ENCODE data around the gene DYRK3. TPM values are rescaled to one million over a fixed set of nuclear protein-coding genes. Genes with fewer than 3 reads are reported as not detected.

Gene DYRK3
- total RNA-seq, 1 experiment from 2014 or later = 7.1 TPM

GRCh38 chr1:206587904-206588303, 47.4 kb upstream of the DYRK3 start:
- Histone ChIP-seq H3K9ac (ENCODE audit: low read length) (no peak overlapping the region), H3K36me3 (ENCODE audit: control insufficient read depth in 1 of 2, insufficient read depth in 2 of 2, low read length in 2 of 2) (peaks cover 0 to 8% of the 10 kb centered on the region in 2 experiments; a peak in 2 of 4 replicates), H3K4me3 (replicated peaks in 1 of 2; ENCODE audit: low read depth in 1 of 2, low read length in 2 of 2) (no peak overlapping the region), H4K20me1 (ENCODE audit: insufficient read depth) (no peaks in the 10 kb centered on the region), H3K9me2 (ENCODE audit: insufficient read depth) (no peaks in the 10 kb centered on the region), H3K79me2 (ENCODE audit: insufficient read depth, low read length) (no peaks in the 10 kb centered on the region), H3K9me3 (ENCODE audit: control insufficient read depth in 1 of 2, insufficient read depth in 1 of 2, low read depth in 1 of 2, low read length in 2 of 2) (no peaks in the 10 kb centered on the region), H3K4me2 (ENCODE audit: low read length) (no peak overlapping the region), H3K27ac (ENCODE audit: low read depth, low read length) (no peak overlapping the region), H2AFZ (ENCODE audit: low read depth, low read length, poor library complexity, severe bottlenecking) (no peak overlapping the region), H3K4me1 (ENCODE audit: control insufficient read depth in 1 of 2, insufficient read depth in 2 of 2, low read length in 2 of 2) (peaks cover 4 to 20% of the 10 kb centered on the region in 2 experiments; a peak in 3 of 4 replicates), H3K27me3 (ENCODE audit: insufficient read depth, low read length) (no peaks in the 10 kb centered on the region)
- RAD21 ChIA-PET (ENCODE audit: low non-redundant PET in 1 of 2, low total read pairs in 2 of 2, uncharacterized antibody in 2 of 2, unreplicated experiment in 2 of 2) = no interaction called here
- intact Hi-C loops (cut with micrococcal nuclease) = no loop called here
- CTCF ChIA-PET = interaction anchor here (1.3 kb wide), 2 partner anchors 98 to 108 kb away, joined by 3 to 5 read pairs; no protein-coding TSS in a partner anchor
- no peak for ATAC-seq
- DNase-seq (ENCODE audit: low read depth, low spot score) = no peak
- POLR2A ChIA-PET = no interaction called here
- TF ChIP-seq, protein P1, sequence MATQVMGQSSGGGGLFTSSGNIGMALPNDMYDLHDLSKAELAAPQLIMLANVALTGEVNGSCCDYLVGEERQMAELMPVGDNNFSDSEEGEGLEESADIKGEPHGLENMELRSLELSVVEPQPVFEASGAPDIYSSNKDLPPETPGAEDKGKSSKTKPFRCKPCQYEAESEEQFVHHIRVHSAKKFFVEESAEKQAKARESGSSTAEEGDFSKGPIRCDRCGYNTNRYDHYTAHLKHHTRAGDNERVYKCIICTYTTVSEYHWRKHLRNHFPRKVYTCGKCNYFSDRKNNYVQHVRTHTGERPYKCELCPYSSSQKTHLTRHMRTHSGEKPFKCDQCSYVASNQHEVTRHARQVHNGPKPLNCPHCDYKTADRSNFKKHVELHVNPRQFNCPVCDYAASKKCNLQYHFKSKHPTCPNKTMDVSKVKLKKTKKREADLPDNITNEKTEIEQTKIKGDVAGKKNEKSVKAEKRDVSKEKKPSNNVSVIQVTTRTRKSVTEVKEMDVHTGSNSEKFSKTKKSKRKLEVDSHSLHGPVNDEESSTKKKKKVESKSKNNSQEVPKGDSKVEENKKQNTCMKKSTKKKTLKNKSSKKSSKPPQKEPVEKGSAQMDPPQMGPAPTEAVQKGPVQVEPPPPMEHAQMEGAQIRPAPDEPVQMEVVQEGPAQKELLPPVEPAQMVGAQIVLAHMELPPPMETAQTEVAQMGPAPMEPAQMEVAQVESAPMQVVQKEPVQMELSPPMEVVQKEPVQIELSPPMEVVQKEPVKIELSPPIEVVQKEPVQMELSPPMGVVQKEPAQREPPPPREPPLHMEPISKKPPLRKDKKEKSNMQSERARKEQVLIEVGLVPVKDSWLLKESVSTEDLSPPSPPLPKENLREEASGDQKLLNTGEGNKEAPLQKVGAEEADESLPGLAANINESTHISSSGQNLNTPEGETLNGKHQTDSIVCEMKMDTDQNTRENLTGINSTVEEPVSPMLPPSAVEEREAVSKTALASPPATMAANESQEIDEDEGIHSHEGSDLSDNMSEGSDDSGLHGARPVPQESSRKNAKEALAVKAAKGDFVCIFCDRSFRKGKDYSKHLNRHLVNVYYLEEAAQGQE (IDR thresholded peaks at IDR 0.05; ENCODE audit: low read depth) = no peak
- TF ChIP-seq SRF (IDR thresholded peaks at IDR 0.05; ENCODE audit: low read depth) (no peak), YY1 (IDR thresholded peaks at IDR 0.05; ENCODE audit: extremely low read depth, insufficient replicate concordance, low read depth, low read length) (no peak), ZFX (IDR thresholded peaks at IDR 0.05) (no peak), ZBTB33 (IDR thresholded peaks at IDR 0.05; ENCODE audit: extremely low read depth, insufficient replicate concordance, low read length) (no peak), CTCF (IDR thresholded peaks at IDR 0.05 in 2 of 3, conservative IDR thresholded peaks at IDR 0.05 in 1 of 3; ENCODE audit: borderline replicate concordance in 1 of 3, insufficient read depth in 1 of 3, low read depth in 2 of 3, low read length in 2 of 3) (no peak), ELF1 (IDR thresholded peaks at IDR 0.05; ENCODE audit: borderline replicate concordance, low read depth) (no peak), JUND (IDR thresholded peaks at IDR 0.05) (no peak), RAD21 (IDR thresholded peaks at IDR 0.05; ENCODE audit: low read depth) (no peak), CBX3 (IDR thresholded peaks at IDR 0.05; ENCODE audit: low read depth) (no peak), ZNF274 (IDR thresholded peaks at IDR 0.05; ENCODE audit: low read depth, low read length) (no peak), TCF7L2 (IDR thresholded peaks at IDR 0.05; ENCODE audit: borderline replicate concordance, extremely low read depth, insufficient read depth, insufficient read length) (no peak)
- no TSS peak for BruUV-seq (replicated peaks)

Measured in HCT116 (cell line).